HEK293 (cell line): ENCODE data around the gene PCSK6.

Source experiments
- CTCF ChIA-PET: fragments of 350-600 bp; formaldehyde crosslinking; extraction: SDS; loops from one replicate; lab custom pipeline; 2021; ENCODE audit warnings: antibody characterized with exemption; lab: Yijun Ruan, JAX
- POLR2A ChIA-PET: fragments of 300-600 bp; formaldehyde crosslinking; extraction: SDS; loops from one replicate; lab custom pipeline; 2020; ENCODE audit warnings: antibody characterized with exemption, inconsistent platforms; lab: Yijun Ruan, JAX
- H3K27ac ChIP-seq: fragments of 200-500 bp; sonication (Bioruptor generic); 2 replicates; pipeline ENCODE4 v1.5.1; 2014; ENCODE audit warnings: low read depth, low read length, control low read depth, inconsistent platforms; ENCODE audit errors: extremely low read depth
- H3K36me3 ChIP-seq, 2 experiments: fragments of 200-500 bp in 1 of 2; sonication (Bioruptor generic) in 1 of 2; 1 replicate in 1 of 2; 2 replicates in 1 of 2; pipeline ENCODE4 v1.5.1; 2014 to 2017; ENCODE audit warnings: inconsistent platforms in 2 of 2, low read length in 2 of 2; ENCODE audit not compliant: control insufficient read depth in 2 of 2, insufficient read depth in 1 of 2
- H3K4me1 ChIP-seq: fragments of 200-500 bp; sonication (Bioruptor generic); 2 replicates; pipeline ENCODE4 v1.5.1; 2014; ENCODE audit warnings: mild to moderate bottlenecking, low read length, inconsistent platforms; ENCODE audit not compliant: control insufficient read depth, insufficient read depth
- H3K4me3 ChIP-seq: 2 replicates; pipeline ENCODE4 v1.5.1; 2011; ENCODE audit warnings: low read depth, mild to moderate bottlenecking, control low read depth, low read length, moderate library complexity
- H3K9me3 ChIP-seq: fragments of 200-500 bp; sonication (Bioruptor generic); 2 replicates; pipeline ENCODE4 v1.5.1; 2014; ENCODE audit warnings: low read depth, low read length, inconsistent platforms; ENCODE audit not compliant: control insufficient read depth, insufficient read depth
- KLF9 ChIP-seq: fragments of 450-650 bp; formaldehyde crosslinking; IDR thresholded peaks from 2 replicates; pipeline ENCODE4 v1.5.1; 2016; ENCODE audit warnings: missing biosample characterization, missing genetic modification characterization, low read depth
- SP3 ChIP-seq: fragments of 450-650 bp; formaldehyde crosslinking; IDR thresholded peaks from 2 replicates; pipeline ENCODE4 v1.5.1; 2016; ENCODE audit warnings: missing biosample characterization, missing genetic modification characterization
- TRIM28 ChIP-seq: IDR thresholded peaks from 2 replicates; pipeline ENCODE4 v1.6.1; 2011; ENCODE audit warnings: low read length, control low read depth, borderline replicate concordance
- ZBTB48 ChIP-seq: fragments of 450-650 bp; formaldehyde crosslinking; IDR thresholded peaks from 2 replicates; pipeline ENCODE4 v1.5.1; 2016; ENCODE audit warnings: missing biosample characterization, missing genetic modification characterization
- ZBTB8A ChIP-seq: fragments of 450-650 bp; formaldehyde crosslinking; IDR thresholded peaks from 2 replicates; pipeline ENCODE4 v1.5.1; 2016; ENCODE audit warnings: missing biosample characterization, missing genetic modification characterization
- ZNF169 ChIP-seq: fragments of 450-650 bp; formaldehyde crosslinking; IDR thresholded peaks from 2 replicates; pipeline ENCODE4 v1.5.1; 2016; ENCODE audit warnings: missing biosample characterization, missing genetic modification characterization
- ZNF24 ChIP-seq: fragments of 450-650 bp; formaldehyde crosslinking; IDR thresholded peaks from 2 replicates; pipeline ENCODE4 v1.5.1; 2016; ENCODE audit warnings: missing biosample characterization, missing genetic modification characterization
- ZNF341 ChIP-seq: fragments of 450-650 bp; formaldehyde crosslinking; IDR thresholded peaks from 2 replicates; pipeline ENCODE4; 2016; ENCODE audit warnings: low read depth, missing biosample characterization, missing genetic modification characterization
- ZNF426 ChIP-seq: fragments of 450-650 bp; formaldehyde crosslinking; IDR thresholded peaks from 2 replicates; pipeline ENCODE4 v1.5.1; 2017; ENCODE audit warnings: missing biosample characterization, missing genetic modification characterization, mild to moderate bottlenecking, inconsistent platforms, moderate library complexity
- ZNF510 ChIP-seq: fragments of 450-650 bp; formaldehyde crosslinking; IDR thresholded peaks from 2 replicates; pipeline ENCODE4 v1.5.1; 2018; ENCODE audit warnings: mild to moderate bottlenecking, missing genetic modification characterization, missing biosample characterization; ENCODE audit not compliant: insufficient replicate concordance
- ZNF518A ChIP-seq: fragments of 450-650 bp; formaldehyde crosslinking; conservative IDR thresholded peaks from 2 replicates; pipeline ENCODE4 v1.5.1; 2016; ENCODE audit warnings: low read depth, missing biosample characterization, missing genetic modification characterization
- ZNF521 ChIP-seq: fragments of 450-650 bp; formaldehyde crosslinking; IDR thresholded peaks from 2 replicates; pipeline ENCODE4 v1.5.1; 2017; ENCODE audit warnings: missing biosample characterization, mild to moderate bottlenecking, missing genetic modification characterization
- ZNF596 ChIP-seq: fragments of 450-650 bp; IDR thresholded peaks from 2 replicates; pipeline ENCODE4 v1.5.0; 2018; ENCODE audit warnings: missing biosample characterization, mild to moderate bottlenecking, missing genetic modification characterization, moderate library complexity
- ZNF621 ChIP-seq: fragments of 450-650 bp; formaldehyde crosslinking; IDR thresholded peaks from 2 replicates; pipeline ENCODE4 v1.5.1; 2017; ENCODE audit warnings: missing biosample characterization, missing genetic modification characterization
- ZNF654 ChIP-seq: fragments of 450-650 bp; formaldehyde crosslinking; IDR thresholded peaks from 2 replicates; pipeline ENCODE4 v1.5.1; 2016; ENCODE audit warnings: low read depth, missing biosample characterization, missing genetic modification characterization
- ZNF677 ChIP-seq: fragments of 450-650 bp; IDR thresholded peaks from 2 replicates; pipeline ENCODE4 v1.5.0; 2018; ENCODE audit warnings: missing biosample characterization, mild to moderate bottlenecking, missing genetic modification characterization, moderate library complexity
- TF ChIP-seq, protein P1 (sequence below): fragments of 450-650 bp; formaldehyde crosslinking; IDR thresholded peaks from 2 replicates; pipeline ENCODE4 v1.5.1; 2016; ENCODE audit warnings: missing biosample characterization, missing genetic modification characterization

The PCSK6 gene

DNA sequence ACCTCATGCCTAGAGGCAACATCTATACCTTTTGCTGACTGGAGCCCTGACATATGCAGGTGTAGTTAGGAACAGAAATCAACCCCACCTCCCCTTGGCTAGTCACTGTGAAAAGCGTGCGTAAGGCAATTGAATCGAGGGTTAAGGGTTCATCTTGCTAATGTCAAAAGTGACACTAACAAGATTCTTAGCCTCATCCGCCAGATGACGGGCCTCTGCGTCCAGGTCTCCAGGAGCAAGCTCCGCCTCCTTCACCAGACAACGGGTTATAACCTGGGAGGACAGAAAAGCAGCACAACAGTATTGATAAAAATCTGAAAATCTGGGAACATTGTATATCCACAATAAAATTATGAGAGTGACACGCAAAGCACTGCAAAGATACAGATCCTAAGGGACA lies 216.9 kb downstream of the PCSK6 start:
- TF ChIP-seq ZNF654 (tag by site-specific recombination) (no peak), ZBTB48 (no peak), ZNF677 (tag by site-specific recombination) (no peak), ZNF621 (tag by site-specific recombination) (no peak), KLF9 (tag by site-specific recombination) (no peak), SP3 (tag by site-specific recombination) (no peak), ZNF169 (tag by site-specific recombination) (no peak), ZNF518A (no peak), ZNF341 (tag by site-specific recombination) (no peak), ZNF24 (tag by site-specific recombination) (no peak)
- TF ChIP-seq, all 188 proteins: peak for 0
- Histone ChIP-seq H3K4me3 (no peak overlapping the region), H3K4me1 (no peaks in the 10 kb centered on the region), H3K27ac (no peak overlapping the region), H3K9me3 (no peaks in the 10 kb centered on the region), H3K36me3 (peaks cover 57 to 69% of the 10 kb centered on the region in 2 experiments)
- CTCF ChIA-PET = interaction anchor here (0.6 to 1.5 kb wide), 9 partner anchors 10 to 369 kb away, joined by 3 to 6 read pairs (median 3); no protein-coding TSS in a partner anchor
- POLR2A ChIA-PET = interaction anchor here (1.3 kb wide), 1 partner anchor 21 kb away, joined by 7 read pairs; the partner anchor contains the start of gene CHSY1

DNA sequence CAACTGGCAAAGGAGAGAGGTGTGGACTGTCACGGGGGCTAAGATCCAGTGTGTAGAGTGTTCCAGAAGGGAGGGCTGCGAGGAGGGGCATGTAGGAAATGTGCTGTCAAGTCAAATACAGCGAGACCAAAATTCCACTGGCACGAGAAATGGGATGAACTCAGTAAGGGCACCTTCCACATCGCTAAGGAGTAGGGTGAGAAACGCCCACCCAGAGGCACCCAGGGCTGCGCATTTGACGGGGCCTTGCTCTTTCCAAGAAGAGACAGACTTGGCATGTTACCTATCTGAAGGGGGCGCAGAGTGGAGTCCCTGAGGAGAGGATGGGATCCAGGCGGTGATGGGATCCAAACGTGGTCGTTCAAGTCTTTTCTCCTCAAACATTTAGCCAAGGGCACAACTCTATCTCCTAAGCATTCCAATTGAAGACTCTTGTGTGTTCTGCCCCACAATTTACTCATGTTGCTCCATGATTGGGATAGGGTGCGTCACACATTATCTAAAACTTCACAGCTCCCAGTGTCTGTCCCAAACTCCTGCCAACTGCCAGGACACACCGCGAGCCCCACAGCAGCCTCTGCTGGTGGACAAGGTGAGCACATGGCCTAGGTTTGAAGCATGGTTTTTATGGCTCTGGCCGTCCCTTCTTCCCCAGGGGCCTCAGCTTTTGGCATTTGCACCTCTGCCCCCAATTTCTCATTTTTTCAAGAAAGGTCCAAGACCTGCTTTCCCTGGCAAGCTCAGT lies 219.9 kb downstream of the PCSK6 start:
- Histone ChIP-seq H3K4me1 (no peaks in the 10 kb centered on the region), H3K36me3 (peaks cover 43 to 60% of the 10 kb centered on the region in 2 experiments), H3K4me3 (no peak overlapping the region), H3K27ac (no peak overlapping the region), H3K9me3 (no peaks in the 10 kb centered on the region)
- ChIA-PET POLR2A (interaction anchor here (0.7 kb wide), 1 partner anchor 389 kb away, joined by 3 read pairs; no protein-coding TSS in a partner anchor), CTCF (interaction anchor here (0.6 to 1.7 kb wide), 11 partner anchors 12 to 1012 kb away, joined by 3 to 7 read pairs (median 3); no protein-coding TSS in a partner anchor)
- TF ChIP-seq ZBTB48 (peak; percentile 42), ZNF596 (tag by site-specific recombination) (no peak)

DNA sequence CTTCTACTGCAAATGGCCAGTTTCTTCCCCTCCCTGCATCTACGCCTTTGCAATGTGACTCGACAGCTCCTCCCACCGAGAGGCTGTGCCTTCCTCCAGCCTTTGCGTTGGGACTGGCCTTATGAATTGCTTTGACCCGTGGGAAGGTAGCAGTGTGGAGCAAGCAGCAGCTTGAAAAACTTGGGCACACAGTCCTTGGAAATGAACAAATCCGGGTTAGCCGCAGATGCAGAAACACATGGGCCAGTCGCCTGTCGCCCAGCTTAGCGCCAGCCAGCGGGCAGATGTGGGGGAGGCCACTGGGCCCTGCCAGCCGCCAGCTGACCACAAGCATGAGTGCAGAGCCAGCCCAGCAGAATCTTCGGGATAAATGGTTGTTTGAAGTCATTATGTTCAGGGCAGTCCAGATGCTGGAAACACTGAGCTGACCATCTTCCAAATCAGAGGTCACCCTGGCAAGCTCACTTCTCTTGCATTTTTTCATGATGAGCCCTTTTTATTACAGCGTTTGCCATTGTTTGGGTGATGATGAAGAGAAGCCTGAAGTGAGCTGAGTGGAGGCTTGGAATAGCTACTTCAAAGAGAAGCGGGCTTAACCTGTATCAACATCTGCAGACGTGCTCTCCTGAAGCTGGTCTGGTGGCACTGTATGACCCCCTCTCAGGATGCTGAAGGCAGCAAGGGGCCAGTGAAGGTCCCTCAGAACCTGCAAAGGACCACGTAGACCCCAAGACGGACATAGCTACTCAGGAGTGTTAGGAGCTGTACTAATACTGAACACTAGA lies 222.0 kb downstream of the PCSK6 start:
- H3K4me3 ChIP-seq = no peak overlapping the region
- ChIA-PET POLR2A (interaction anchor here (0.7 to 1.7 kb wide), 6 partner anchors 9 to 264 kb away, joined by 3 to 13 read pairs (median 4); partner anchors contain the start of genes CHSY1 and SNRPA1), CTCF (interaction anchor here (0.5 to 2.5 kb wide), 12 partner anchors 10 to 374 kb away, joined by 3 to 13 read pairs (median 4); no protein-coding TSS in a partner anchor)
- no peaks in the 10 kb centered on the region for H3K4me1 ChIP-seq
- no peak overlapping the region for H3K27ac ChIP-seq
- H3K9me3 ChIP-seq = no peaks in the 10 kb centered on the region
- peaks cover 21 to 39% of the 10 kb centered on the region in 2 experiments for H3K36me3 ChIP-seq
- TF ChIP-seq ZNF521 (tag by site-specific recombination) (no peak), TRIM28 (no peak), ZNF426 (tag by site-specific recombination) (no peak), ZBTB8A (no peak), ZNF510 (tag by site-specific recombination) (no peak)
- TF ChIP-seq, protein P1, sequence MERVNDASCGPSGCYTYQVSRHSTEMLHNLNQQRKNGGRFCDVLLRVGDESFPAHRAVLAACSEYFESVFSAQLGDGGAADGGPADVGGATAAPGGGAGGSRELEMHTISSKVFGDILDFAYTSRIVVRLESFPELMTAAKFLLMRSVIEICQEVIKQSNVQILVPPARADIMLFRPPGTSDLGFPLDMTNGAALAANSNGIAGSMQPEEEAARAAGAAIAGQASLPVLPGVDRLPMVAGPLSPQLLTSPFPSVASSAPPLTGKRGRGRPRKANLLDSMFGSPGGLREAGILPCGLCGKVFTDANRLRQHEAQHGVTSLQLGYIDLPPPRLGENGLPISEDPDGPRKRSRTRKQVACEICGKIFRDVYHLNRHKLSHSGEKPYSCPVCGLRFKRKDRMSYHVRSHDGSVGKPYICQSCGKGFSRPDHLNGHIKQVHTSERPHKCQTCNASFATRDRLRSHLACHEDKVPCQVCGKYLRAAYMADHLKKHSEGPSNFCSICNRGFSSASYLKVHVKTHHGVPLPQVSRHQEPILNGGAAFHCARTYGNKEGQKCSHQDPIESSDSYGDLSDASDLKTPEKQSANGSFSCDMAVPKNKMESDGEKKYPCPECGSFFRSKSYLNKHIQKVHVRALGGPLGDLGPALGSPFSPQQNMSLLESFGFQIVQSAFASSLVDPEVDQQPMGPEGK = no peak
